Embryonic facial prominence (tissue), 1 donor: ENCODE data around the gene PLPP7.
"Not testable (repeated sequence)": the region's sequence is repeated elsewhere in the genome, so short reads cannot be mapped to it uniquely, and the experiment has no call there.

Experiments
- DNase-seq: peaks from one replicate; pipeline ENCODE4 v3.0.0-alpha.2; 2016; ENCODE audit errors: extremely low spot score

The PLPP7 gene

GRCh38 chr9:131289301-131290035 is at the start of gene PLPP7:
PLPP7 (plus strand) TSS chr9:131289723; CDS start chr9:131289998, 275 bp downstream.
- no peak for DNase-seq

- DNase-seq = no peak
These were observed 49.2 kb upstream of the PLPP7 start for GRCh38 chr9:131240047-131240921.

GRCh38 chr9:131244331-131244730 is 45.2 kb upstream of the PLPP7 start:
- DNase-seq = not testable (repeated sequence)

GRCh38 chr9:131246618-131247017 is 42.9 kb upstream of the PLPP7 start:
- no peak for DNase-seq

GRCh38 chr9:131252120-131252519 is 37.4 kb upstream of the PLPP7 start:
- no peak for DNase-seq

GRCh38 chr9:131253891-131254491 is 35.5 kb upstream of the PLPP7 start:
- no peak for DNase-seq

- no peak for DNase-seq
These were observed 34.9 kb upstream of the PLPP7 start for GRCh38 chr9:131254626-131255025.

- no peak for DNase-seq
These were observed 33.8 kb upstream of the PLPP7 start for GRCh38 chr9:131255676-131256197.

GRCh38 chr9:131257266-131258025 is 32.1 kb upstream of the PLPP7 start:
- no peak for DNase-seq

- DNase-seq = no peak
These were observed 31.3 kb upstream of the PLPP7 start for GRCh38 chr9:131258186-131258585.

GRCh38 chr9:131258698-131259431 is 30.7 kb upstream of the PLPP7 start:
- no peak for DNase-seq

GRCh38 chr9:131259432-131259898 is 30.1 kb upstream of the PLPP7 start:
- DNase-seq = no peak

GRCh38 chr9:131259916-131260597 is 29.5 kb upstream of the PLPP7 start:
- DNase-seq = no peak

GRCh38 chr9:131260751-131261452 is 28.6 kb upstream of the PLPP7 start:
- no peak for DNase-seq

- DNase-seq = no peak
These were observed 27.0 kb upstream of the PLPP7 start for GRCh38 chr9:131262327-131263032.

GRCh38 chr9:131263033-131263343 is 26.5 kb upstream of the PLPP7 start:
- not testable (repeated sequence) for DNase-seq

GRCh38 chr9:131263701-131264100 is 25.8 kb upstream of the PLPP7 start:
- DNase-seq = no peak

GRCh38 chr9:131264231-131264630 is 25.3 kb upstream of the PLPP7 start:
- DNase-seq = no peak
